Measurements from ENCODE around the gene TIMM13.

GRCh38 chr19:2387367-2388288, 39.8 kb downstream of the TIMM13 start:
- TF ChIP-seq CTCF (IDR thresholded peaks at IDR 0.05) (no peak), EZH2 (IDR thresholded peaks at IDR 0.05) (no peak), EZH2phosphoT487 (IDR thresholded peaks at IDR 0.05) (no peak)
